DND-41 (cell line): ENCODE results near the gene UBE3C.

Experiments
- EZH2 ChIP-seq: IDR thresholded peaks from 3 replicates; pipeline ENCODE4 v1.6.1; 2012; ENCODE audit warnings: borderline replicate concordance, low read depth, mild to moderate bottlenecking, moderate library complexity, low read length, inconsistent platforms; ENCODE audit not compliant: severe bottlenecking
- TF ChIP-seq, protein P1 (sequence below): IDR thresholded peaks from 2 replicates; pipeline ENCODE4 v1.5.1; 2012; ENCODE audit warnings: borderline replicate concordance, low read length, moderate library complexity, mild to moderate bottlenecking; ENCODE audit not compliant: poor library complexity, severe bottlenecking; ENCODE audit errors: extremely low read depth

GRCh38 chr7:157268540-157268939 is 129.8 kb downstream of the UBE3C start:
- TF ChIP-seq, protein P1, sequence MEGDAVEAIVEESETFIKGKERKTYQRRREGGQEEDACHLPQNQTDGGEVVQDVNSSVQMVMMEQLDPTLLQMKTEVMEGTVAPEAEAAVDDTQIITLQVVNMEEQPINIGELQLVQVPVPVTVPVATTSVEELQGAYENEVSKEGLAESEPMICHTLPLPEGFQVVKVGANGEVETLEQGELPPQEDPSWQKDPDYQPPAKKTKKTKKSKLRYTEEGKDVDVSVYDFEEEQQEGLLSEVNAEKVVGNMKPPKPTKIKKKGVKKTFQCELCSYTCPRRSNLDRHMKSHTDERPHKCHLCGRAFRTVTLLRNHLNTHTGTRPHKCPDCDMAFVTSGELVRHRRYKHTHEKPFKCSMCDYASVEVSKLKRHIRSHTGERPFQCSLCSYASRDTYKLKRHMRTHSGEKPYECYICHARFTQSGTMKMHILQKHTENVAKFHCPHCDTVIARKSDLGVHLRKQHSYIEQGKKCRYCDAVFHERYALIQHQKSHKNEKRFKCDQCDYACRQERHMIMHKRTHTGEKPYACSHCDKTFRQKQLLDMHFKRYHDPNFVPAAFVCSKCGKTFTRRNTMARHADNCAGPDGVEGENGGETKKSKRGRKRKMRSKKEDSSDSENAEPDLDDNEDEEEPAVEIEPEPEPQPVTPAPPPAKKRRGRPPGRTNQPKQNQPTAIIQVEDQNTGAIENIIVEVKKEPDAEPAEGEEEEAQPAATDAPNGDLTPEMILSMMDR: no peak
- no peak for TF ChIP-seq EZH2
